GM06990 (cell line): Measurements from ENCODE around the gene HLA-A.

Experiments
- DNase-seq: peaks from one replicate; pipeline ENCODE4 v3.0.0-alpha.2; 2011; ENCODE audit not compliant: insufficient read length; ENCODE audit errors: extremely low read depth
- H3K27me3 ChIP-seq: replicated peaks from 2 replicates; pipeline ENCODE4 v1.6.0; 2011; ENCODE audit warnings: low read length; ENCODE audit not compliant: control insufficient read depth, insufficient read depth
- H3K36me3 ChIP-seq: 2 replicates; pipeline ENCODE4 v1.5.1; 2011; ENCODE audit warnings: low read length; ENCODE audit not compliant: control insufficient read depth, insufficient read depth
- H3K4me3 ChIP-seq: replicated peaks from 2 replicates; pipeline ENCODE4 v1.5.1; 2011; ENCODE audit warnings: low read depth, mild to moderate bottlenecking, control low read depth, low read length
- CTCF ChIP-seq: IDR thresholded peaks from 2 replicates; pipeline ENCODE4 v1.5.1; 2011; ENCODE audit warnings: low read length, control low read depth, mild to moderate bottlenecking, inconsistent platforms; ENCODE audit not compliant: insufficient read depth, poor library complexity, severe bottlenecking

Gene HLA-A

GRCh38 chr6:29968905-29969304 lies 26.6 kb downstream of the HLA-A start:
- no peak for TF ChIP-seq CTCF
- Histone ChIP-seq H3K36me3 (no peaks in the 10 kb centered on the region), H3K4me3 (no peak overlapping the region), H3K27me3 (no peaks in the 10 kb centered on the region)
- DNase-seq, result no peak

DNA sequence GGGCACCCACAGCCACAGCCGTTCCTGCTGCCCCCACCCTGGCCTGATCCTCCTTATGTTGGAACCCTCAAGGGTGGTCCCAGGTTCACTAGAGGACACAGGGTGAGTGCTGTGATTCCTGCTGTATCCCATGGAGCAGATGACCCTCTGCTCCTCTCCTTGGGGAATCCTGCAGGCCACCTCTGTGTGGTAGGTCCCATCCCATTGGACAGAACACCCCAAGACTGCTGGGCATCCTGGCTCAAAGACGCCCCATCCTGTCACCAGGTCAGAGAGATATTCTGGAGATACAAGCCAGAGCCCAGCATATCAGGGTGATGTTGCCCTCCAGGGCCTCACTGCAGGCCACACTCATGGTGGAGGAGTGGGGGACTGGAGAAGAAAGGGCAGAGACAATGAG lies 28.4 kb downstream of the HLA-A start:
- no peak for TF ChIP-seq CTCF
- Histone ChIP-seq H3K4me3 (no peak overlapping the region), H3K27me3 (no peaks in the 10 kb centered on the region), H3K36me3 (no peaks in the 10 kb centered on the region)
- no peak for DNase-seq

GRCh38 chr6:29974901-29975560 lies 32.7 kb downstream of the HLA-A start:
- H3K27me3 ChIP-seq, result no peaks in the 10 kb centered on the region
- no peak overlapping the region for H3K4me3 ChIP-seq
- no peaks in the 10 kb centered on the region for H3K36me3 ChIP-seq
- no peak for TF ChIP-seq CTCF
- DNase-seq, result no peak

- Histone ChIP-seq H3K4me3 (no peak overlapping the region), H3K27me3 (no peaks in the 10 kb centered on the region), H3K36me3 (no peaks in the 10 kb centered on the region)
- no peak for DNase-seq
- TF ChIP-seq CTCF, result no peak
Measured at GRCh38 chr6:29975561-29975907, 33.2 kb downstream of the HLA-A start.

GRCh38 chr6:29976253-29976587 lies 33.9 kb downstream of the HLA-A start:
- TF ChIP-seq CTCF, result no peak
- Histone ChIP-seq H3K36me3 (no peaks in the 10 kb centered on the region), H3K4me3 (no peak overlapping the region), H3K27me3 (no peaks in the 10 kb centered on the region)
- no peak for DNase-seq
